Measurements from ENCODE around the gene AGBL5. TPM values are rescaled to one million over a fixed set of nuclear protein-coding genes. Genes with fewer than 3 reads are reported as not detected.
"Not testable (repeated sequence)": the region's sequence is repeated elsewhere in the genome, so short reads cannot be mapped to it uniquely, and the experiment has no call there.

The AGBL5 gene
- total and polyA plus RNA-seq, 4 experiments from 2014 or later: 7.4 to 14.9 (median 10.8) TPM

- H3K4me3 ChIP-seq (ENCODE audit: low read length in 2 of 2): peak overlapping the region; percentile 38 to 97
- H3K4me1 Mint-ChIP-seq: peaks cover 46 to 87% (median 69%) of the 10 kb centered on the region in 4 donors
- intact Hi-C loops (cut with micrococcal nuclease): loop anchor here (1.0 to 2.0 kb wide), 4 partner anchors 9 to 39 kb away; partner anchors contain the start of genes AGBL5, KHK and TMEM214
- CTCF ChIA-PET (ENCODE audit: partially characterized antibody): interaction anchor here (1.0 to 5.7 kb wide), 4 partner anchors 12 to 297 kb away, joined by 3 to 46 read pairs (median 9); partner anchors contain the start of genes AGBL5 and KHK
- peak overlapping the region; percentile 67 to 83 (median 80) for H3K4me3 Mint-ChIP-seq
- no peaks in the 10 kb centered on the region for H3K27me3 Mint-ChIP-seq
- peak overlapping the region; percentile 95 for H3K27ac ChIP-seq (ENCODE audit: low read depth, low read length)
- no peaks in the 10 kb centered on the region for H3K9me3 ChIP-seq (ENCODE audit: control insufficient read depth in 1 of 2, low read length in 2 of 2)
- peak in 1 of 5 donors; percentile 10 for DNase-seq
- H3K36me3 Mint-ChIP-seq: peaks cover 19 to 35% of the 10 kb centered on the region in 2 donors
- H3K9me3 Mint-ChIP-seq: no peaks in the 10 kb centered on the region
- peaks cover 62% of the 10 kb centered on the region for H3K4me1 ChIP-seq (ENCODE audit: insufficient read depth, low read length)
- H3K27ac Mint-ChIP-seq: peak overlapping the region; percentile 72 to 90 (median 85)
- H3K27me3 ChIP-seq (ENCODE audit: insufficient read depth, low read length): no peaks in the 10 kb centered on the region
- POLR2A ChIA-PET (ENCODE audit: partially characterized antibody): interaction anchor here (0.6 to 18.9 kb wide), 16 partner anchors 8 to 337 kb away, joined by 3 to 402 read pairs (median 4); partner anchors contain the start of genes AGBL5, ATRAID, KHK and PPM1G
- H3K36me3 ChIP-seq (ENCODE audit: insufficient read depth, low read length): peaks cover 26% of the 10 kb centered on the region
Observed at GRCh38 chr2:27071990-27072830, 20.7 kb downstream of the AGBL5 start.

DNA sequence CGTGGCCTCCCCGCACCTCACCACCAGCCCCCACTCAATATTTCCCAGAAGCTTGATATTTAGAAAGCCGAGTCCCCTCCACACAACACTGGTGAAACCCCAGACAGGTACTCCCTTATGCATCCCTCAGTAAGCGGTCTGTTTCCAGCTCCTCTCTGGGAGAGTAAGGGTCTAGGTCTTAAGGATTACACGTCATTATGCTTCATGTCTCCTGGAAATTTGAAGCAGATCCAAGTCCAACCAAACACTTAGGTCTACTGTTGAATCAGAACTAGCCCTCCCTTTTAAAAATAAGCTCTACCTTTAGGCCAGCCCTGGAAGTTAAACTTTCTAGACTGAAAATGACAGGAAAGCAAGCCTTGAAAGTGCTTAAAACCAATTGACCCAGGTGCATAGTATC, 21.5 kb downstream of the AGBL5 start:
- POLR2A ChIA-PET (ENCODE audit: partially characterized antibody): interaction anchor here (0.6 to 18.9 kb wide), 5 partner anchors 9 to 61 kb away, joined by 3 to 402 read pairs (median 5); partner anchors contain the start of genes AGBL5, KHK and PREB
- Histone ChIP-seq H3K9me3 (ENCODE audit: control insufficient read depth in 1 of 2, low read length in 2 of 2) (no peaks in the 10 kb centered on the region), H3K4me3 (ENCODE audit: low read length in 2 of 2) (no peak overlapping the region), H3K36me3 (ENCODE audit: insufficient read depth, low read length) (peaks cover 20% of the 10 kb centered on the region), H3K27me3 (ENCODE audit: insufficient read depth, low read length) (no peaks in the 10 kb centered on the region), H3K27ac (ENCODE audit: low read depth, low read length) (peak overlapping the region; percentile 95), H3K4me1 (ENCODE audit: insufficient read depth, low read length) (peaks cover 62% of the 10 kb centered on the region)
- Mint-ChIP-seq H3K9me3 (no peaks in the 10 kb centered on the region), H3K36me3 (peaks cover 14 to 27% of the 10 kb centered on the region in 2 donors), H3K4me1 (peaks cover 47 to 80% (median 64%) of the 10 kb centered on the region in 4 donors), H3K27me3 (peaks cover 0 to 1% of the 10 kb centered on the region in 2 donors), H3K4me3 (peak overlapping the region; percentile 66 to 82 (median 80)), H3K27ac (peak overlapping the region; percentile 72 to 90 (median 80))
- DNase-seq: no peak
- intact Hi-C loops (cut with micrococcal nuclease): no loop called here
- CTCF ChIA-PET (ENCODE audit: partially characterized antibody): interaction anchor here (2.8 to 5.7 kb wide), 2 partner anchors 12 to 21 kb away, joined by 14 to 46 read pairs; partner anchors contain the start of genes AGBL5 and KHK

- no peak for DNase-seq
- CTCF ChIA-PET (ENCODE audit: partially characterized antibody): interaction anchor here (5.7 kb wide), 1 partner anchor 11 kb away, joined by 46 read pairs; the partner anchor contains the start of gene KHK
- peaks cover 44 to 71% (median 58%) of the 10 kb centered on the region in 4 donors for H3K4me1 Mint-ChIP-seq
- peaks cover 10 to 19% of the 10 kb centered on the region in 2 donors for H3K36me3 Mint-ChIP-seq
- peak overlapping the region in 5 of 8 donors; percentile 11 to 67 (median 49) for H3K4me3 Mint-ChIP-seq
- H3K27ac Mint-ChIP-seq: peak overlapping the region; percentile 6 to 89 (median 72)
- Histone ChIP-seq H3K27me3 (ENCODE audit: insufficient read depth, low read length) (no peaks in the 10 kb centered on the region), H3K27ac (ENCODE audit: low read depth, low read length) (no peak overlapping the region), H3K36me3 (ENCODE audit: insufficient read depth, low read length) (peaks cover 11% of the 10 kb centered on the region), H3K4me3 (ENCODE audit: low read length in 2 of 2) (no peak overlapping the region), H3K4me1 (ENCODE audit: insufficient read depth, low read length) (peaks cover 60% of the 10 kb centered on the region), H3K9me3 (ENCODE audit: control insufficient read depth in 1 of 2, low read length in 2 of 2) (no peaks in the 10 kb centered on the region)
- peaks cover 0 to 2% of the 10 kb centered on the region in 2 donors for H3K27me3 Mint-ChIP-seq
- intact Hi-C loops (cut with micrococcal nuclease): no loop called here
- POLR2A ChIA-PET (ENCODE audit: partially characterized antibody): interaction anchor here (1.0 to 18.9 kb wide), 4 partner anchors 10 to 60 kb away, joined by 3 to 402 read pairs (median 96); partner anchors contain the start of genes AGBL5, KHK and PREB
- H3K9me3 Mint-ChIP-seq: no peaks in the 10 kb centered on the region
Observed at GRCh38 chr2:27073782-27074181, 22.3 kb downstream of the AGBL5 start.

DNA sequence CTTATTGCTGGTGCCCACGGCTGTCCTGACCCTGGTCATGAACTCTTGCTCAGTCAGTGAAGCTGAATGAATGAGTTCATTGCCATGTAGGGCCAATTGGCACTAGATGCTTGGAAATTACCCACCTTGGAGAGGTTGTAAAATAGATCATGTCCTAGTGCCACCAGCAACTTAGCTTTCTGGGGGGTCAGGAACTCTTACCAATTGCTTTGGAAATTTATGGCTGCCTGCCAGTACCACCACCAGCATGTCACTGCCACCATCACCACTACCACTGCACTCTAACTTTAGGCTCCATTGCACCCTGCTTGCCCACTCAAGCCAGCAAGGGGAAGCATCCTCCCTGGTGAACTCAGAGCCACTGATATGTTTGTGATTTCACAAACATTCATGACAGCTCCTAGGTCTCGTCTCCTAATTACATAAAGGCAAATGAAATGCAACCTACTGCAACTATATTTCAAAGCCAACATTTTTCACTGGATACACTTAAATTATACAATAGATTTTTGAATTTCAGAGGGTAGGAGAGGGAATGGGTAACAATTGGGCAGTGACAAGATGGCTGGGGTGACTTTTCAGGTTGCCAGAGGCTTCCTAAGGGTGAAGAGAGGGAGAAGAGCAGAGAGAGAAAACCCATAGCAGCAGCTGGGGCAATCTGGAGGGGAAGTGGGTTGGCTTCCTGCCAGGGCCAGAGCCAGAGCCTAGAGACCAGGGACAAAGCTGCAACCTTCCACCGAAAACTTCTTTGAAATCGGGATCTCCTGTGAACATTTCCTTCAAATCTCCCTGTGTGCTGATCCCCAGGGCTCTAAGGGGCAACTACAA, 23.5 kb downstream of the AGBL5 start:
- CTCF ChIA-PET (ENCODE audit: partially characterized antibody): interaction anchor here (1.4 to 5.7 kb wide), 2 partner anchors 10 to 24 kb away, joined by 5 to 46 read pairs; partner anchors contain the start of gene KHK
- Histone ChIP-seq H3K4me3 (ENCODE audit: low read length in 2 of 2) (no peak overlapping the region), H3K4me1 (ENCODE audit: insufficient read depth, low read length) (peaks cover 48% of the 10 kb centered on the region), H3K36me3 (ENCODE audit: insufficient read depth, low read length) (no peaks in the 10 kb centered on the region), H3K27ac (ENCODE audit: low read depth, low read length) (peak overlapping the region; percentile 1), H3K9me3 (ENCODE audit: control insufficient read depth in 1 of 2, low read length in 2 of 2) (no peaks in the 10 kb centered on the region), H3K27me3 (ENCODE audit: insufficient read depth, low read length) (no peaks in the 10 kb centered on the region)
- Mint-ChIP-seq H3K27me3 (peaks cover 0 to 2% of the 10 kb centered on the region in 2 donors), H3K27ac (peak overlapping the region; percentile 58 to 93 (median 75)), H3K9me3 (no peaks in the 10 kb centered on the region), H3K4me3 (peak overlapping the region; percentile 7 to 75 (median 64)), H3K36me3 (peaks cover 0 to 8% of the 10 kb centered on the region in 2 donors), H3K4me1 (peaks cover 33 to 59% (median 47%) of the 10 kb centered on the region in 4 donors)
- DNase-seq: peak; percentile 60 to 64 (median 62)
- POLR2A ChIA-PET (ENCODE audit: partially characterized antibody): interaction anchor here (1.3 to 18.9 kb wide), 3 partner anchors 9 to 38 kb away, joined by 3 to 402 read pairs (median 187); partner anchors contain the start of genes AGBL5 and KHK
- intact Hi-C loops (cut with micrococcal nuclease): no loop called here

DNA sequence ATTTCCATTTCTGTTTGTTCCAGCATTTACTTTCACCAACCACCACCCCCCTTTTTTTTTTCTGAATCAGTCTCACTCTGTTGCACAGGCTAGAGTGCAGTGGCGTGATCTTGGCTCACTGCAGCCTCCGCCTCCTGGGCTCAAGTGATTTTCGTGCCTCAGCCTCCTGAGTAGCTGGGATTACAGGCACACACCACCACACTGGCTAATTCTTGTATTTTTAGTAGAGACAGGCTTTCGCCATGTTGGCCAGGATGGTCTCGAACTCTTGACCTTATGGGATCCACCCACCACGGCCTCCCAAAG, 24.1 kb downstream of the AGBL5 start:
- H3K27me3 ChIP-seq (ENCODE audit: insufficient read depth, low read length); H3K9me3 Mint-ChIP-seq; H3K27me3 Mint-ChIP-seq; intact Hi-C loops (cut with micrococcal nuclease); H3K36me3 ChIP-seq (ENCODE audit: insufficient read depth, low read length); H3K36me3 Mint-ChIP-seq; H3K4me3 ChIP-seq (ENCODE audit: low read length in 2 of 2); DNase-seq; H3K9me3 ChIP-seq (ENCODE audit: control insufficient read depth in 1 of 2, low read length in 2 of 2): not testable (repeated sequence)
- H3K27ac ChIP-seq (ENCODE audit: low read depth, low read length): peak overlapping the region; percentile 1
- H3K4me1 Mint-ChIP-seq: peaks cover 34 to 57% (median 44%) of the 10 kb centered on the region in 4 donors
- peak overlapping the region; percentile 58 to 93 (median 75) for H3K27ac Mint-ChIP-seq
- POLR2A ChIA-PET (ENCODE audit: partially characterized antibody): interaction anchor here (1.3 to 18.9 kb wide), 3 partner anchors 8 to 39 kb away, joined by 3 to 402 read pairs (median 187); partner anchors contain the start of genes AGBL5 and KHK
- H3K4me3 Mint-ChIP-seq: peak overlapping the region; percentile 7 to 75 (median 64)
- peaks cover 44% of the 10 kb centered on the region for H3K4me1 ChIP-seq (ENCODE audit: insufficient read depth, low read length)
- CTCF ChIA-PET (ENCODE audit: partially characterized antibody): interaction anchor here (1.4 to 5.7 kb wide), 2 partner anchors 9 to 25 kb away, joined by 5 to 46 read pairs; partner anchors contain the start of gene KHK

DNA sequence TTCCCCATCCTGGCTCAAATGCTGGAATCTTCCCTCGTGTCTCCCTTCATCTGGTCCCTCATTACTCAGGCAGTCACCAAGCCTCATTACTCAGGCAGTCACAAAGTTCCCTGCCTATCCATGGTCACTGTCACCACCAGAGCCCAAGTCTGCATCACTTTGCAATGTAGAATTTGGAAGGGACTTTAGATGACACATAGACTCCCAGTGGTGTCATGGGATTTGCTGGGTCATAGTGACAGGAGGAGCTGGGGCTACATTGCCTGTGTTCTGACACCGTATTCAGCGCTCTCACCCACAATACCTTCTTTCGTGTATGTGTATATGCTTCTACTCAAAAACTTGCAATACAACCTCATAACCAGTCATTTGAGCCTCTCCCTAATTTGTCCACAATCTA, 24.9 kb downstream of the AGBL5 start:
- H3K27me3 Mint-ChIP-seq: peaks cover 0 to 2% of the 10 kb centered on the region in 2 donors
- peak overlapping the region in 3 of 8 donors; percentile 29 to 62 (median 55) for H3K4me3 Mint-ChIP-seq
- no peaks in the 10 kb centered on the region for H3K9me3 Mint-ChIP-seq
- peak overlapping the region in 4 of 7 donors; percentile 7 to 92 (median 44) for H3K27ac Mint-ChIP-seq
- Histone ChIP-seq H3K9me3 (ENCODE audit: control insufficient read depth in 1 of 2, low read length in 2 of 2) (no peaks in the 10 kb centered on the region), H3K4me1 (ENCODE audit: insufficient read depth, low read length) (peaks cover 47% of the 10 kb centered on the region), H3K4me3 (ENCODE audit: low read length in 2 of 2) (no peak overlapping the region), H3K36me3 (ENCODE audit: insufficient read depth, low read length) (no peaks in the 10 kb centered on the region), H3K27me3 (ENCODE audit: insufficient read depth, low read length) (no peaks in the 10 kb centered on the region), H3K27ac (ENCODE audit: low read depth, low read length) (no peak overlapping the region)
- no peak for DNase-seq
- CTCF ChIA-PET (ENCODE audit: partially characterized antibody): interaction anchor here (0.6 to 0.7 kb wide), 2 partner anchors 12 to 205 kb away, joined by 3 read pairs; no protein-coding TSS in a partner anchor
- intact Hi-C loops (cut with micrococcal nuclease): no loop called here
- H3K4me1 Mint-ChIP-seq: peaks cover 29 to 58% (median 44%) of the 10 kb centered on the region in 4 donors
- H3K36me3 Mint-ChIP-seq: no peaks in the 10 kb centered on the region
- POLR2A ChIA-PET (ENCODE audit: partially characterized antibody): interaction anchor here (0.8 to 18.9 kb wide), 2 partner anchors 21 to 44 kb away, joined by 4 to 402 read pairs; partner anchors contain the start of gene AGBL5
